ENCODE measurements around the gene BRS3. TPM values are rescaled to one million over a fixed set of nuclear protein-coding genes. Genes with fewer than 3 reads are reported as not detected.

The BRS3 gene
- total and polyA plus RNA-seq, 2 experiments from 2014 or later: not detected

GRCh38 chrX:136447308-136447707, 40.4 kb upstream of the BRS3 start (continued):
- TF ChIP-seq, protein P1, sequence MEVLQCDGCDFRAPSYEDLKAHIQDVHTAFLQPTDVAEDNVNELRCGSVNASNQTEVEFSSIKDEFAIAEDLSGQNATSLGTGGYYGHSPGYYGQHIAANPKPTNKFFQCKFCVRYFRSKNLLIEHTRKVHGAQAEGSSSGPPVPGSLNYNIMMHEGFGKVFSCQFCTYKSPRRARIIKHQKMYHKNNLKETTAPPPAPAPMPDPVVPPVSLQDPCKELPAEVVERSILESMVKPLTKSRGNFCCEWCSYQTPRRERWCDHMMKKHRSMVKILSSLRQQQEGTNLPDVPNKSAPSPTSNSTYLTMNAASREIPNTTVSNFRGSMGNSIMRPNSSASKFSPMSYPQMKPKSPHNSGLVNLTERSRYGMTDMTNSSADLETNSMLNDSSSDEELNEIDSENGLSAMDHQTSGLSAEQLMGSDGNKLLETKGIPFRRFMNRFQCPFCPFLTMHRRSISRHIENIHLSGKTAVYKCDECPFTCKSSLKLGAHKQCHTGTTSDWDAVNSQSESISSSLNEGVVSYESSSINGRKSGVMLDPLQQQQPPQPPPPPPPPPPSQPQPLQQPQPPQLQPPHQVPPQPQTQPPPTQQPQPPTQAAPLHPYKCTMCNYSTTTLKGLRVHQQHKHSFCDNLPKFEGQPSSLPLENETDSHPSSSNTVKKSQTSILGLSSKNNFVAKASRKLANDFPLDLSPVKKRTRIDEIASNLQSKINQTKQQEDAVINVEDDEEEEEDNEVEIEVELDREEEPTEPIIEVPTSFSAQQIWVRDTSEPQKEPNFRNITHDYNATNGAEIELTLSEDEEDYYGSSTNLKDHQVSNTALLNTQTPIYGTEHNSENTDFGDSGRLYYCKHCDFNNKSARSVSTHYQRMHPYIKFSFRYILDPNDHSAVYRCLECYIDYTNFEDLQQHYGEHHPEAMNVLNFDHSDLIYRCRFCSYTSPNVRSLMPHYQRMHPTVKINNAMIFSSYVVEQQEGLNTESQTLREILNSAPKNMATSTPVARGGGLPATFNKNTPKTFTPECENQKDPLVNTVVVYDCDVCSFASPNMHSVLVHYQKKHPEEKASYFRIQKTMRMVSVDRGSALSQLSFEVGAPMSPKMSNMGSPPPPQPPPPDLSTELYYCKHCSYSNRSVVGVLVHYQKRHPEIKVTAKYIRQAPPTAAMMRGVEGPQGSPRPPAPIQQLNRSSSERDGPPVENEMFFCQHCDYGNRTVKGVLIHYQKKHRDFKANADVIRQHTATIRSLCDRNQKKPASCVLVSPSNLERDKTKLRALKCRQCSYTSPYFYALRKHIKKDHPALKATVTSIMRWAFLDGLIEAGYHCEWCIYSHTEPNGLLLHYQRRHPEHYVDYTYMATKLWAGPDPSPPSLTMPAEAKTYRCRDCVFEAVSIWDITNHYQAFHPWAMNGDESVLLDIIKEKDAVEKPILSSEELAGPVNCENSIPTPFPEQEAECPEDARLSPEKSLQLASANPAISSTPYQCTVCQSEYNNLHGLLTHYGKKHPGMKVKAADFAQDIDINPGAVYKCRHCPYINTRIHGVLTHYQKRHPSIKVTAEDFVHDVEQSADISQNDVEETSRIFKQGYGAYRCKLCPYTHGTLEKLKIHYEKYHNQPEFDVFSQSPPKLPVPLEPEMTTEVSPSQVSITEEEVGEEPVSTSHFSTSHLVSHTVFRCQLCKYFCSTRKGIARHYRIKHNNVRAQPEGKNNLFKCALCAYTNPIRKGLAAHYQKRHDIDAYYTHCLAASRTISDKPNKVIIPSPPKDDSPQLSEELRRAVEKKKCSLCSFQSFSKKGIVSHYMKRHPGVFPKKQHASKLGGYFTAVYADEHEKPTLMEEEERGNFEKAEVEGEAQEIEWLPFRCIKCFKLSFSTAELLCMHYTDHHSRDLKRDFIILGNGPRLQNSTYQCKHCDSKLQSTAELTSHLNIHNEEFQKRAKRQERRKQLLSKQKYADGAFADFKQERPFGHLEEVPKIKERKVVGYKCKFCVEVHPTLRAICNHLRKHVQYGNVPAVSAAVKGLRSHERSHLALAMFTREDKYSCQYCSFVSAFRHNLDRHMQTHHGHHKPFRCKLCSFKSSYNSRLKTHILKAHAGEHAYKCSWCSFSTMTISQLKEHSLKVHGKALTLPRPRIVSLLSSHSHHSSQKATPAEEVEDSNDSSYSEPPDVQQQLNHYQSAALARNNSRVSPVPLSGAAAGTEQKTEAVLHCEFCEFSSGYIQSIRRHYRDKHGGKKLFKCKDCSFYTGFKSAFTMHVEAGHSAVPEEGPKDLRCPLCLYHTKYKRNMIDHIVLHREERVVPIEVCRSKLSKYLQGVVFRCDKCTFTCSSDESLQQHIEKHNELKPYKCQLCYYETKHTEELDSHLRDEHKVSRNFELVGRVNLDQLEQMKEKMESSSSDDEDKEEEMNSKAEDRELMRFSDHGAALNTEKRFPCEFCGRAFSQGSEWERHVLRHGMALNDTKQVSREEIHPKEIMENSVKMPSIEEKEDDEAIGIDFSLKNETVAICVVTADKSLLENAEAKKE (CRISPR knock-in tag; IDR thresholded peaks at IDR 0.05): no peak
- TF ChIP-seq STAT1 (IDR thresholded peaks at IDR 0.05; ENCODE audit: unreplicated experiment): no peak
- no peak for TF ChIP-seq ZNF331 (CRISPR knock-in tag; IDR thresholded peaks at IDR 0.05; ENCODE audit: low read depth)
- TF ChIP-seq, protein P2, sequence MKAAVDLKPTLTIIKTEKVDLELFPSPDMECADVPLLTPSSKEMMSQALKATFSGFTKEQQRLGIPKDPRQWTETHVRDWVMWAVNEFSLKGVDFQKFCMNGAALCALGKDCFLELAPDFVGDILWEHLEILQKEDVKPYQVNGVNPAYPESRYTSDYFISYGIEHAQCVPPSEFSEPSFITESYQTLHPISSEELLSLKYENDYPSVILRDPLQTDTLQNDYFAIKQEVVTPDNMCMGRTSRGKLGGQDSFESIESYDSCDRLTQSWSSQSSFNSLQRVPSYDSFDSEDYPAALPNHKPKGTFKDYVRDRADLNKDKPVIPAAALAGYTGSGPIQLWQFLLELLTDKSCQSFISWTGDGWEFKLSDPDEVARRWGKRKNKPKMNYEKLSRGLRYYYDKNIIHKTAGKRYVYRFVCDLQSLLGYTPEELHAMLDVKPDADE (IDR thresholded peaks at IDR 0.05): no peak
- TF ChIP-seq, protein P3, sequence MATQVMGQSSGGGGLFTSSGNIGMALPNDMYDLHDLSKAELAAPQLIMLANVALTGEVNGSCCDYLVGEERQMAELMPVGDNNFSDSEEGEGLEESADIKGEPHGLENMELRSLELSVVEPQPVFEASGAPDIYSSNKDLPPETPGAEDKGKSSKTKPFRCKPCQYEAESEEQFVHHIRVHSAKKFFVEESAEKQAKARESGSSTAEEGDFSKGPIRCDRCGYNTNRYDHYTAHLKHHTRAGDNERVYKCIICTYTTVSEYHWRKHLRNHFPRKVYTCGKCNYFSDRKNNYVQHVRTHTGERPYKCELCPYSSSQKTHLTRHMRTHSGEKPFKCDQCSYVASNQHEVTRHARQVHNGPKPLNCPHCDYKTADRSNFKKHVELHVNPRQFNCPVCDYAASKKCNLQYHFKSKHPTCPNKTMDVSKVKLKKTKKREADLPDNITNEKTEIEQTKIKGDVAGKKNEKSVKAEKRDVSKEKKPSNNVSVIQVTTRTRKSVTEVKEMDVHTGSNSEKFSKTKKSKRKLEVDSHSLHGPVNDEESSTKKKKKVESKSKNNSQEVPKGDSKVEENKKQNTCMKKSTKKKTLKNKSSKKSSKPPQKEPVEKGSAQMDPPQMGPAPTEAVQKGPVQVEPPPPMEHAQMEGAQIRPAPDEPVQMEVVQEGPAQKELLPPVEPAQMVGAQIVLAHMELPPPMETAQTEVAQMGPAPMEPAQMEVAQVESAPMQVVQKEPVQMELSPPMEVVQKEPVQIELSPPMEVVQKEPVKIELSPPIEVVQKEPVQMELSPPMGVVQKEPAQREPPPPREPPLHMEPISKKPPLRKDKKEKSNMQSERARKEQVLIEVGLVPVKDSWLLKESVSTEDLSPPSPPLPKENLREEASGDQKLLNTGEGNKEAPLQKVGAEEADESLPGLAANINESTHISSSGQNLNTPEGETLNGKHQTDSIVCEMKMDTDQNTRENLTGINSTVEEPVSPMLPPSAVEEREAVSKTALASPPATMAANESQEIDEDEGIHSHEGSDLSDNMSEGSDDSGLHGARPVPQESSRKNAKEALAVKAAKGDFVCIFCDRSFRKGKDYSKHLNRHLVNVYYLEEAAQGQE (IDR thresholded peaks at IDR 0.05; ENCODE audit: unreplicated experiment): no peak
- no peak for TF ChIP-seq POLR2AphosphoS5 (IDR thresholded peaks at IDR 0.05; ENCODE audit: low read depth)
- TF ChIP-seq CREB1 (CRISPR knock-in tag; IDR thresholded peaks at IDR 0.05; ENCODE audit: low read depth): no peak
- no peak for TF ChIP-seq ZNF114 (CRISPR knock-in tag; IDR thresholded peaks at IDR 0.05)
- no peak for TF ChIP-seq NANOG (IDR thresholded peaks at IDR 0.05; ENCODE audit: borderline replicate concordance)
- TF ChIP-seq, protein P4, sequence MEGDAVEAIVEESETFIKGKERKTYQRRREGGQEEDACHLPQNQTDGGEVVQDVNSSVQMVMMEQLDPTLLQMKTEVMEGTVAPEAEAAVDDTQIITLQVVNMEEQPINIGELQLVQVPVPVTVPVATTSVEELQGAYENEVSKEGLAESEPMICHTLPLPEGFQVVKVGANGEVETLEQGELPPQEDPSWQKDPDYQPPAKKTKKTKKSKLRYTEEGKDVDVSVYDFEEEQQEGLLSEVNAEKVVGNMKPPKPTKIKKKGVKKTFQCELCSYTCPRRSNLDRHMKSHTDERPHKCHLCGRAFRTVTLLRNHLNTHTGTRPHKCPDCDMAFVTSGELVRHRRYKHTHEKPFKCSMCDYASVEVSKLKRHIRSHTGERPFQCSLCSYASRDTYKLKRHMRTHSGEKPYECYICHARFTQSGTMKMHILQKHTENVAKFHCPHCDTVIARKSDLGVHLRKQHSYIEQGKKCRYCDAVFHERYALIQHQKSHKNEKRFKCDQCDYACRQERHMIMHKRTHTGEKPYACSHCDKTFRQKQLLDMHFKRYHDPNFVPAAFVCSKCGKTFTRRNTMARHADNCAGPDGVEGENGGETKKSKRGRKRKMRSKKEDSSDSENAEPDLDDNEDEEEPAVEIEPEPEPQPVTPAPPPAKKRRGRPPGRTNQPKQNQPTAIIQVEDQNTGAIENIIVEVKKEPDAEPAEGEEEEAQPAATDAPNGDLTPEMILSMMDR (conservative IDR thresholded peaks at IDR 0.05; ENCODE audit: low read depth in 2 of 2): no peak
